ENCODE results near the gene GK.
"Not testable (repeated sequence)": the region's sequence is repeated elsewhere in the genome, so short reads cannot be mapped to it uniquely, and the experiment has no call there.

GK gene

DNA sequence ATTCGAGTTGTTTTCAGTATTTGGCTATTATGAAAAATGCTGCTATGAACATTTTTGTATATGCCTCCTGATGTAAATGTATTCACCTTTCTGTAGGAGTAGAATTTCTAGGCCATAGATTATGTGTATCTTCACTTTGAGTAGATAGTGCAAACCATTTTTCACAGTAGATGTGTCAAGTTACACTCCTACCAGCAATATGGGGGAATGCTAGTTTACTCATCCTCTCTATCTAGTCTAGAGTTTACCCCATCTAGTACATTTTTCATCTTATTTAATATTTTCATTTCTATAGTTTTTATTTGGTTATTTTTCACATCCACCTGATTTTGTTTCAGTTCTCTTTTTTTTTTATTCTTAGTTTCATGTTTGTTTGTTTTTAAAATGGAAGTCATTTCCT is 59.0 kb downstream of the GK start:
- no peak for DNase-seq (ENCODE audit: low read depth)

DNA sequence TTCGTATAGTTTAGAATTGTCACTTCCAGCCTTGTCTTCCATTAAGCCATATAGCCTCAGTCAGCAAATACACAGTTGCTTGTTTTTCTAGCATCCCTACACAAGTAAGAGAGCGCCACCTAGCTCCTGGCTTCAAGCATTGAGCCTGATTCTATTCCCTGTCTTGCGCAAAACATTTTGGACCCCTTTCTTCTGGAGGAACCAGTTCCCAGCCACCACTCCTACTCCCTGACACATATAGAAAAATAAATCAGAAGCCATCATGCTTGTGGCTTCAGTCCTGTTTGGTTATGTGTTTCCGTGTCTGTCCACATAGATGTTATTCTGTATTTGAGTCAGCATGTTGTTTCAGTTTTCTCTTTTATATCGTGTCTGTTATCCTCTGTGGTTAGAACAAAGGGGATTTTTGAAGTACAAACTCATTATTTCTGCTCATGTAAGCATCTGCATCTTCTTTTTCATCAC is 59.9 kb downstream of the GK start:
- peak; percentile 10 for DNase-seq (ENCODE audit: low read depth)

DNA sequence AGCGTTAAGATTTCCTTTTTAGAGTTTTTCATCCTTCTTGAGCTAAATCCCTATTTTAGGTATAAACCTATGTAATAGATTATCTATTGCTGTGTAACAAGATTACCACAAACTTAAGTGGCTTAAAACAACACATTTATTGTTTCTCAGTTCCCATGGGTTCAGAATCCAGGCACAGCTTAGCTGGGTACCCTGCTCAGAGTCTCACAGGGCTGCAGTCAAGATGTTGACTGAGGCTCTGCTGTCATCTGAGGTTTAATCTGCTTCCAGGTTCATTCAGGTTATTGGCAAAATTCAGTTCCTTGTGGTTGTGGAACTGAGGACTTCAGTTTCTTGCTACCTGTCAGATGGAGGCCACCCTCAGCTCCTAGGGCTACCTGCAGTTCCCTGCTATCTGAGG is 60.9 kb downstream of the GK start:
- DNase-seq (ENCODE audit: low read depth), result no peak

DNA sequence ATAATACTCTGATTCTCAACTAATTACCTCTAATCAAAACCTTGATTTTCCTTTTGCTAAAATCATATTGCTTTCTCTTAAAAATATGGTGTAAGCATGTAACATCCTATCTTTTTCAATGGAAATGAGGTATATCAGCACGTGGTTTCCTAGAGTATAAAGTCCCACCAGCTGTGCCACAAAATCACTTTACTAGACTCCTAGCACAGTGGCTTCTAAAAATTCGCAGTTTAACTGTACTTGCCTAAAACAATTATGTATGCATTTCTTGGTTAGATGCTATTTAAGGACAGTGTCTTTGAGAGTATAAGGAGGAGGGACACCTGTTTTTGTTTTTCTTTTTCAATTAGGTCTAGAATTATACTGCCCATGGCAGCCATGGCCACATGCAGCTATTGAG is 62.8 kb downstream of the GK start:
- no peak for DNase-seq (ENCODE audit: low read depth)

DNA sequence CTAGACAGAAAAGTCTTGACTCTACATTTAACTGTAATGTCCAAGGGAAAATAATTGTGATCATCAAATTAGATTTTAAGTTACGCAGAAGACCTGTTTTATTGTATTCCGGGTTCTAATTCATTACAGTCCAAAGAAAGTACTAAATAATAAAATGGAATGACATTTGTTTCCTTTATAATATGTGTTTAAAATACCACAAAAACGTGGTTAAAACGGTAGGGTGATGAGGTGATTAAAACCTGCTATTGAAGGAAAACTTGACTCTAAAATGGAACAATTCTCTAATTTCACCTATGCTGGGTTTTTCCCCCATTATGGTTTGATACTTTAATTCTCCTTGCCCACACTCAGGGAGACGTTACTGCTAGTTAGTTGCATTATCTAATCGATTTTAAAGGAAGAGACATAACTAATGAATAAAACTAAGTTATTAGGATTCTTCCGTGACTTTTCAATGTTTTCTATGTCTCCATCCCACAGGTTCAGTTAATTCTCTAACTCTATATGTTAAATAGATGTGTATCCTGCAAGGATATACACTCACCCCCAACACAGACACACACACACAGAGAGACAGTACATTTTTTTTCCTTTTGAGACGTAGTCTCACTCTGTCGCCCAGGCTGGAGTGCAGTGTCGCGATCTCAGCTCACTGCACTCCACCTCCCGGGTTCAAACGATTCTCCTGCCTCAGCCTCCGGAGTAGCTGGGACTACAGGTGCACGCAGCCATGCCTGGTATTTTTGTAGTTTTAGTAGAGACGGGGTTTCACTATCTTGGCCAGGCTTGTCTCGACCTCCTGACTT is 80.8 kb downstream of the GK start:
- DNase-seq (ENCODE audit: low read depth), result no peak

DNA sequence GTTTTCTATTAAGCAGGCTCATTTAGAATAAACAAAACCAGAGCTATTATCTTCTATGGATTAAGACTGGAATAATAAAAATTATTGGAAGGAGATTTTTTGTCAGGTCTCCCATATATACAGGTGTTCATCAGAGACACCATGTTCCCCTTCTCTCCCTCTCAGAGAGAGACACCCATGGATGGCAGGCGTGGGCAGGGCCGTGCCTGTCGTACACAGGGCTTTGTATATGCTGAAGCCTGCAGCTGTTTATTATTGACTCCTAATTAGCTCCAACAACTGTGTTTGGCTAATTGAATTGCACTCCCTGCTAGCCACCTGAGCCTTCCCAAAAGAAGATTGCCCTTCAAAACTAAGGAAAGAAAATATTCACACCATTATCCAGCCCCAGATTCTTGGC is 81.6 kb downstream of the GK start:
- DNase-seq (ENCODE audit: low read depth), result no peak

DNA sequence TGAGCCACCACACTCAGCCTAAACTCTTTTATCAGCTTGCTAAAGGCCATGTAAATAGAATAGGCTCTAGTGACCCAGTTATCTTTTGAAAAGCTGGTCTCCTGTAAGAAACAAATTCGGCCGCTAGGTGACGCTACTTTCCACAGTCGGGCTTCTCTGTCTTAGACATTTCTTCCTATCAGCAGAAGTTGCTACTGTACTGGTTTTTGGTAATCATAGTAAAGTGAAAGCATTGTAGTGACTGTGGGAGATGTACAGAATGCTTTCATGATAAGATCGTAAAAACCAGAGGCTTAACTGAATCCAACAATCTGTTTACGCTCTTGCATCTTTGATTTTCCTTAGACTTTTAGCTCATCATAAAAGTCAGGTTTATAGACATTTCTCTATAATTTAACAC is 82.6 kb downstream of the GK start:
- DNase-seq (ENCODE audit: low read depth), result peak; percentile 59

DNA sequence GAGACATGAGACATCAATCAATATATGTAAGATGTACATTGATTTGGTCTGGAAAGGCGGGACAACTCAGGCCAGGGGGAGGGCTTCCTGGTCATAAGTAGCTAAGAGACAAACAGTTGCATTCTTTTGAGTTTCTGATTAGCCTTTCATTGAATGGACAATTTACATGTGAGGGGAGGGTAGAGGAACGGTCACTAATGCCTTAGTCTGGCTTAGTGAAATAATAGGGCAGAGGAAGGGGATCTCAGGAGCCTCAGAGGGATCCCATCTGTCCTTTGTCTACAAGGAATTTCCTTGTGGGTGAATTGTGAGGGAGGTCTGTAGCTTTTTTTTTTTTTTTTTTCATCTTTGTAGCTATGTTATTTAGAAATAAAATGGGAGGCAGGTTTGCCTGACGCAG is 88.3 kb downstream of the GK start:
- DNase-seq (ENCODE audit: low read depth), result no peak

DNA sequence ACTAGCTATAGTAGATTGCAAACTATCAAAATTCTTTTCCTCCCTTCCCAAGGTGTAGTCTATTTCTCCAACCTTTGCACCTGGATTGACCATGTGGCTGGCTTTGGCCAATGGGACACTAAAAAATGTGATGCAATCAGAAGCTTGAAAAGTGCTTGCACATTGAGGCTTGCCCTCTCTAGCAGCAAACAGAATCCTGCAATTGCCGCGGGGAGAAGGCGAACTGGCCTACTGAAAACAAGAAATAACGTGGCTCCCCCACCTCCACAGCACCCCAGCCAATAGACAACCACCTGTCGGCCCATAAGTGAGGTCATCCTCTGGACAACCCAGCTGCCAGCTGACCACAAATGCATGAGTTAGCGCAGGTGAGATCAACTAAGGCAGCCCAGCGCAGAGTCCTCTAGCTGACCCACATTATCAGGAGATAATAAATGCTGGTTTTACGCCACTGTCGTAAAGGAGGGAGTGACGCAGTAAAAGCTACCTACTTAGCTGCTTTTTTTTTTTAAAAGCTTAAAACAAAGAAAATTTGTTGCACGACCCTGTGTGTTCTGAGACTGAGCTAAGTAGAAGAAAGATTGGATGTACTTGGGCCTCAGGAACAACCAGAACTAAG is 95.2 kb downstream of the GK start:
- no peak for DNase-seq (ENCODE audit: low read depth)

DNA sequence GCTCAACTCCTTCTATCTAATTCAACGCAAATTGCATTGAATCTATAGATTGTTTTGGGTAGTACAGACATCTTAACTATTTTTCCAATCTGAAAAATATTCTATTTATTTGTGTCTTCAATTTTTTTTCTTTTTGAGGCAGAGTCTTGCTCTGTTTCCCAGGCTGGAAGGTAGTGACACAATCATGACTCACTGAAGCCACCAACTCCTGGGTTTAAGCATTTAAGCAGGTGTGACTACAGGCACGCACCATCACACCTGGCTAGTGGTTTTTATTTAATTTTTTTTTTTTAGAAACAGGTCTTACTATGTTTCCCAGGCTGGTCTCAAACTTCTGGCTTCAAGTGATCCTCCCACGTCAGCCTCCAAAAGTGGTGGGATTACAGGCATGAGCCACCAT is 98.3 kb downstream of the GK start:
- no peak for DNase-seq (ENCODE audit: low read depth)

DNA sequence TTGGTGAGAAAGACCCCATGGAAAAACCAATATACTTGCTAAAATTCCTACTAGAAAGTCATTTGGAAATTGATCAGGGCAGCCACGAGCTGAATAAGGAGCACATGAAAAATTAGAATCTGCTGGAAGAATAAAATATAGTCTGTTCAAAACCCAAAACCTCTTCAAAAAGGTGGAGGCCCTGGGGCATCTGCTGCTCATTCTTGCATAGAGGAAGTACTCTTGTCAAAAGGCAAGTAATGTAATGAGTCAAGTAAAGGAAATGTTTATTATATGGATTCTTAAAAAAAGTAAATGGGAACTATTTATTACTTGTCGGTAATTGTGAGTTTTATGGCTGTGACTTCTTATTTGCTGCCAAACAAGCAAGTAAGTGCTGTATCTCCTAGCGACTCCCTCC is 109.5 kb downstream of the GK start:
- DNase-seq (ENCODE audit: low read depth), result no peak

DNA sequence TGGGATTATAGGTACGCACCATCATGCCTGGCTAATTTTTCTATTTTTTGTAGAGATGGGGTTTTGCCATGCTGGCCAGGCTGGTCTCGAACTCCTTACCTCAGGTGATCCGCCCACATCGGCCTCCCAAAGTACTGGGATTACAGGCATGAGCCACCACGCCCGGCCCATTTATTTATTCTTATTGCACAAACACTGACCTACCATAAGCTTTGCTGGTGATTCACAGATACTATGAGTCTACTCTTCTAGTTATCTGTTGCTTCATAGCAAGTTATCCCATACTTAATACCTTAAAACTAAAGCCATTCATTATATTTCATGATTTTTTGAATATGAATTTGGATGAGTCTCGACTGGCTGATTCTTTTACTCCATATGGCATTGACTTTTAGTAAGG is 120.5 kb downstream of the GK start:
- DNase-seq (ENCODE audit: low read depth), result not testable (repeated sequence)

DNA sequence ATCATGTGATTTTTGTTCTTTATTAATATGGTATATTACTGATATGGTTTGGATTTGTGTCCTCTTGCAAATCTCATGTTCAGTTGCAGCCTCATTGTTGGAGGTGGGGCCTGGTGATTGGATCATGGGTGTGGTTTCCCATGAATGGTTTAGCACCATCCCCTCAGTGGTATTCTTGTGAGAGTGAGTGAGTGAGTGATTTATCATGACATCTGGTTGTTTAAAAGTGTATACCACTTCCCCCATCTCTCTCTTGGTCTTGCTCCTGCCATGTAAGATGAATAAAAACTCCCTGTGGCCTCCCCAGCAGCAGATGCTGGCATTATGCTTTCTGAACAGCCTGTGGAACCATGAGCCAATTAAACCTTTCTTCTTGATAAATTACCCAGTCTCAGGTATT is 124.4 kb downstream of the GK start:
- DNase-seq (ENCODE audit: low read depth), result no peak

DNA sequence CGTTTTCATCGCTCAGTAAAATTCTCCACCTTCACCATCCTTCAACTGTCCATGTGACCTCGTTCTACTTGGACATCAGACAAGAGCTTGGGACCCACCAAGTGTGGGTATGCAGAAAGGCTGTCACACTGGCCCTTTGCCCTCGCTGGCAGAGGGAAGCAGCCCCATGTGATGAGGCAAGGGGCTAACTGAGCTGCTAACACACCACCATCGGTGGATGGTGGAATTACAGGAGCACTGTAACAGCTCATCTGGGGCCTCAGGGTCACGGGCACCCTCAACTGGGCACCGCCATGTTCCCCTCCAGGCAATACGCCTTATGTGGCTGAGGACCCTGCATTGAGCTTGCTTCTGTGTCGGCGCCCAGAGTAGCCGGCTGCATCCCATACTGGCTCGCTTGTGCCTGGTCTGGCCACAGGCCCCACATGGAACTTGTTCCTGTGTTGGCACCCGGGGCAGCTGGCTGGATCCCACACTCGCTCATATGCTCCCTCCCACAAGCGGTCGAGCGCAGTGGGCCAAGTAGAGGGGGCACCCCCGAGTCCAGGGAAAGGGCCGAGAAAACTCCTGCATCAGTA is 126.3 kb downstream of the GK start:
- no peak for DNase-seq (ENCODE audit: low read depth)
